MM.1S (cell line): ENCODE measurements around the gene ELFN1.

Experiments used
- CTCF ChIP-seq: fragments of 300-600 bp; sonication (generic); IDR thresholded peaks from 2 replicates; pipeline ENCODE4 v1.5.1; 2016; ENCODE audit warnings: antibody characterized with exemption, low read length, mixed read lengths
- EZH2phosphoT487 ChIP-seq: fragments of 300-600 bp; sonication (generic); IDR thresholded peaks from 2 replicates; pipeline ENCODE4 v1.6.1; 2018; ENCODE audit warnings: antibody characterized with exemption, low read length

DNA sequence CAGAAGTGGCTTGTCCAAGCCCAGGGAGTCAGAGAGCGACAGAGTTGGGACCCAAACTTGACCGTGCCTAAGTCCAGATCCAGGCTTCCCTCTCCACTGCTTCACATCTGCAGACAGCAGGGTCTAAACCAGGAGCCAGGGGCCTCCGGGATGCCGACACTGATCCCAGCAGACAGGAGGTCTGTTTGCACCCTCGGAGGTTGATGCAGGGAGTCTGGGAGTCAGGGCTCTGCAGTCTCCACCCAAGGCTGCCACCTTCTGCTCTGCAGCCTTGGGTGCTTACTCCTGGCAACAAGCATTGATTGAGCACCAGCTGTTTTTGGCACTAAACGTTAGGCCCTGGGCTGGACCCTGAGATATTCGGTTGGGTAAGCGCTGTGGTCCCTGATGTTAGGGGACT, 21.0 kb downstream of the ELFN1 start:
- TF ChIP-seq CTCF (no peak), EZH2phosphoT487 (no peak)
